Muscle of leg (tissue), 16 donors: Measurements from ENCODE around the gene TNNC2. TPM values are rescaled to one million over a fixed set of nuclear protein-coding genes. Genes with fewer than 3 reads are reported as not detected.
"Not testable (repeated sequence)": the region's sequence is repeated elsewhere in the genome, so short reads cannot be mapped to it uniquely, and the experiment has no call there.

Experiments
- DNase-seq: peaks from one replicate; pipeline ENCODE4 v3.0.0; 2013
- H3K27ac ChIP-seq: one replicate; pipeline ENCODE4 v1.5.1; 2013; ENCODE audit warnings: mild to moderate bottlenecking, low read length, control low read depth
- H3K27me3 ChIP-seq: one replicate; pipeline ENCODE4 v1.6.1; 2013; ENCODE audit warnings: low read length; ENCODE audit not compliant: control insufficient read depth, insufficient read depth
- H3K36me3 ChIP-seq: one replicate; pipeline ENCODE4 v1.6.1; 2013; ENCODE audit warnings: low read length; ENCODE audit not compliant: control insufficient read depth, insufficient read depth
- H3K4me1 ChIP-seq: one replicate; pipeline ENCODE4 v1.6.1; 2013; ENCODE audit warnings: low read length; ENCODE audit not compliant: control insufficient read depth, insufficient read depth
- H3K4me3 ChIP-seq: one replicate; pipeline ENCODE4 v1.5.1; 2013; ENCODE audit warnings: low read length, control low read depth
- H3K9me3 ChIP-seq: replicated peaks from 2 replicates; pipeline ENCODE4 v1.6.1; 2013; ENCODE audit warnings: low read depth, low read length; ENCODE audit not compliant: control insufficient read depth
- WGBS: methylation state at CpG from one replicate; pipeline ENCODE4 v1.1.5; 2013; ENCODE audit warnings: missing lambda C conversion rate; ENCODE audit not compliant: insufficient coverage; 5-methylcytosine and 5-hydroxymethylcytosine counted together
- long read RNA-seq, 11 donors: transcript quantifications; one replicate each; lab custom pipeline, GENCODE V29; 2026
- polyA plus RNA-seq, 8 donors: library from polyadenylated mRNA; unstranded; fragments of 120-200 nt; gene quantifications; one replicate each; pipeline versions ENCODE4 v1.2.1 to v1.2.3, GENCODE V29; 2013; ENCODE audit warnings: inconsistent platforms in 1 of 8, low replicate concordance in 1 of 8; ENCODE audit not compliant: insufficient read length in 8 of 8, insufficient read depth in 1 of 8
- total RNA-seq: library from RNA; stranded (reverse); fragments of 120-200 nt; gene quantifications from one replicate; pipeline ENCODE4 v1.2.4, GENCODE V29; 2013

Gene TNNC2
- total RNA-seq (3,356 TPM), polyA plus RNA-seq (1,000 to 10,000 TPM; 3,151 to 8,511 (median 6,761) TPM)
- long read RNA-seq, donor 1, transcript TNNC2-201 (6 exons, 710 nt): major isoform, 2,538 of 5,226 reads
- long read RNA-seq, donor 1, partial matches to known transcripts: 2,305 of 5,226 reads
- long read RNA-seq, donor 1, other reads (novel, unspliced or antisense): 383 of 5,226 reads
- long read RNA-seq, donor 2, transcript TNNC2-201 (6 exons, 710 nt): major isoform, 455 of 810 reads
- long read RNA-seq, donor 2, partial matches to known transcripts: 290 of 810 reads
- long read RNA-seq, donor 2, other reads (novel, unspliced or antisense): 65 of 810 reads
- long read RNA-seq, donor 3, transcript TNNC2-201 (6 exons, 710 nt): major isoform, 6,599 of 13,659 reads
- long read RNA-seq, donor 3, partial matches to known transcripts: 5,863 of 13,659 reads
- long read RNA-seq, donor 3, other reads (novel, unspliced or antisense): 1,197 of 13,659 reads
- long read RNA-seq, donor 4, transcript TNNC2-201 (6 exons, 710 nt): major isoform, 4,525 of 7,258 reads
- long read RNA-seq, donor 4, partial matches to known transcripts: 2,211 of 7,258 reads
- long read RNA-seq, donor 4, other reads (novel, unspliced or antisense): 522 of 7,258 reads
- long read RNA-seq, donor 5, transcript TNNC2-201 (6 exons, 710 nt): major isoform, 5,657 of 11,675 reads
- long read RNA-seq, donor 5, partial matches to known transcripts: 5,160 of 11,675 reads
- long read RNA-seq, donor 5, other reads (novel, unspliced or antisense): 858 of 11,675 reads
- long read RNA-seq, donor 6, transcript TNNC2-201 (6 exons, 710 nt): major isoform, 10,765 of 20,084 reads
- long read RNA-seq, donor 6, partial matches to known transcripts: 7,690 of 20,084 reads
- long read RNA-seq, donor 6, other reads (novel, unspliced or antisense): 1,629 of 20,084 reads
- long read RNA-seq, donor 7, transcript TNNC2-201 (6 exons, 710 nt): major isoform, 5,562 of 11,147 reads
- long read RNA-seq, donor 7, partial matches to known transcripts: 4,733 of 11,147 reads
- long read RNA-seq, donor 7, other reads (novel, unspliced or antisense): 852 of 11,147 reads
- long read RNA-seq, donor 8, transcript TNNC2-201 (6 exons, 710 nt): major isoform, 3,935 of 7,050 reads
- long read RNA-seq, donor 8, partial matches to known transcripts: 2,654 of 7,050 reads
- long read RNA-seq, donor 8, other reads (novel, unspliced or antisense): 461 of 7,050 reads
- long read RNA-seq, donor 9, transcript TNNC2-201 (6 exons, 710 nt): major isoform, 5,111 of 10,443 reads
- long read RNA-seq, donor 9, partial matches to known transcripts: 5,034 of 10,443 reads
- long read RNA-seq, donor 9, other reads (novel, unspliced or antisense): 298 of 10,443 reads
- long read RNA-seq, donor 10, transcript TNNC2-201 (6 exons, 710 nt): major isoform, 6,729 of 11,232 reads
- long read RNA-seq, donor 10, partial matches to known transcripts: 3,652 of 11,232 reads
- long read RNA-seq, donor 10, other reads (novel, unspliced or antisense): 851 of 11,232 reads
- long read RNA-seq, donor 11, transcript TNNC2-201 (6 exons, 710 nt): major isoform, 5,943 of 11,577 reads
- long read RNA-seq, donor 11, partial matches to known transcripts: 4,946 of 11,577 reads
- long read RNA-seq, donor 11, other reads (novel, unspliced or antisense): 688 of 11,577 reads

- Histone ChIP-seq H3K36me3 (peaks cover 24% of the 10 kb centered on the region), H3K27me3 (peaks cover 22% of the 10 kb centered on the region), H3K27ac (peak within 1 kb of the TSS; percentile 96), H3K4me1 (peaks cover 51% of the 10 kb centered on the region), H3K9me3 (no peaks in the 10 kb centered on the region), H3K4me3 (peak within 1 kb of the TSS; percentile 57)
- DNase-seq: peak; percentile 82
- WGBS: 79% methylated on average over 7 of the region's 8 CpGs
These were observed at the start of gene TNNC2 for GRCh38 chr20:45827030-45827652. TNNC2 (minus strand) TSS chr20:45827312; CDS start chr20:45827248, 64 bp downstream.

- Histone ChIP-seq H3K27me3 (no peaks in the 10 kb centered on the region), H3K27ac (no peak overlapping the region), H3K36me3 (peaks cover 23% of the 10 kb centered on the region), H3K9me3 (no peaks in the 10 kb centered on the region), H3K4me3 (no peak overlapping the region), H3K4me1 (no peaks in the 10 kb centered on the region)
- DNase-seq: no peak
- 78% methylated on average over 3 of the region's 4 CpGs for WGBS
These were observed 47.5 kb upstream of the TNNC2 start for GRCh38 chr20:45874576-45874975.

GRCh38 chr20:45874104-45874481, 47.0 kb upstream of the TNNC2 start:
- not testable (repeated sequence) for H3K9me3 ChIP-seq, H3K4me3 ChIP-seq, DNase-seq, H3K27me3 ChIP-seq, H3K27ac ChIP-seq, H3K4me1 ChIP-seq
- H3K36me3 ChIP-seq: peaks cover 23% of the 10 kb centered on the region
- 93% methylated on average over 8 of the region's 10 CpGs for WGBS

GRCh38 chr20:45873409-45874103, 46.4 kb upstream of the TNNC2 start:
- peaks cover 23% of the 10 kb centered on the region for H3K36me3 ChIP-seq
- no CpG with 5 or more reads among the region's 1 CpG for WGBS
- no peak for DNase-seq
- no peak overlapping the region for H3K4me3 ChIP-seq
- no peaks in the 10 kb centered on the region for H3K27me3 ChIP-seq
- no peaks in the 10 kb centered on the region for H3K9me3 ChIP-seq
- no peaks in the 10 kb centered on the region for H3K4me1 ChIP-seq
- no peak overlapping the region for H3K27ac ChIP-seq

- Histone ChIP-seq H3K27ac (no peak overlapping the region), H3K9me3 (no peaks in the 10 kb centered on the region), H3K4me1 (no peaks in the 10 kb centered on the region), H3K27me3 (no peaks in the 10 kb centered on the region), H3K4me3 (no peak overlapping the region), H3K36me3 (peaks cover 15% of the 10 kb centered on the region)
- no peak for DNase-seq
- WGBS: 100% methylated on average over 1 of the region's 4 CpGs
These were observed 45.5 kb upstream of the TNNC2 start for GRCh38 chr20:45872626-45873025.

GRCh38 chr20:45867819-45868176, 40.7 kb upstream of the TNNC2 start:
- Histone ChIP-seq H3K27me3 (no peaks in the 10 kb centered on the region), H3K27ac (no peak overlapping the region), H3K36me3 (peaks cover 3% of the 10 kb centered on the region), H3K4me1 (no peaks in the 10 kb centered on the region), H3K4me3 (no peak overlapping the region), H3K9me3 (no peaks in the 10 kb centered on the region)
- DNase-seq: no peak

GRCh38 chr20:45867136-45867818, 40.2 kb upstream of the TNNC2 start:
- H3K27me3 ChIP-seq: no peaks in the 10 kb centered on the region
- no peak overlapping the region for H3K4me3 ChIP-seq
- H3K4me1 ChIP-seq: no peaks in the 10 kb centered on the region
- no CpG with 5 or more reads among the region's 6 CpGs for WGBS
- no peak overlapping the region for H3K27ac ChIP-seq
- DNase-seq: no peak
- no peaks in the 10 kb centered on the region for H3K36me3 ChIP-seq
- no peaks in the 10 kb centered on the region for H3K9me3 ChIP-seq

- DNase-seq: no peak
- no peaks in the 10 kb centered on the region for H3K36me3 ChIP-seq
- H3K9me3 ChIP-seq: no peaks in the 10 kb centered on the region
- H3K27ac ChIP-seq: no peak overlapping the region
- no peaks in the 10 kb centered on the region for H3K27me3 ChIP-seq
- H3K4me1 ChIP-seq: no peaks in the 10 kb centered on the region
- 100% methylated on average over 2 of the region's 5 CpGs for WGBS
- H3K4me3 ChIP-seq: no peak overlapping the region
These were observed 39.3 kb upstream of the TNNC2 start for GRCh38 chr20:45866454-45866853.
